Inferior parietal cortex (tissue), 1 donor: ENCODE data around the gene KRT35.
"Not testable (repeated sequence)": the region's sequence is repeated elsewhere in the genome, so short reads cannot be mapped to it uniquely, and the experiment has no call there.

Experiments used
- DNase-seq: peaks from one replicate; pipeline ENCODE4 v3.0.0-alpha.2; 2016; ENCODE audit errors: extremely low spot score

The KRT35 gene

DNA sequence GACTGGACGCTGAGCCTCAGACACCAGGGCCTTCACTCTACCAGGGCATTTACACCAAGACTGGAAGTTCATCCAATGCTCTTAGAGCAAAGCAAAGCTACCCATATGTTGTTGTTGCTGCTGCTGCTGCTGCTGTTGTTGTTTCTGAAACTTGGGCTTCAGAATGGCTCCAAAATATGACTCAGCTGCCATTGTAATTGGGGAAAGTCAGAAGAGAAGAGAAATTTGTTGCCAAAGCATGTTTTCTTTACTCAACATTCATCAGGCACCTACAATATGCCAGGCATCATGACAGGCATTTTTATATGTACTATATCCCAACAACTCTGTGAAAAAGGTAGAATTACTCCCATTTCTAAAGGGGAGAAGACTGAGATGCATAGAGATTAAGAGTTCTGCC lies 25.7 kb downstream of the KRT35 start:
- DNase-seq, result no peak

DNA sequence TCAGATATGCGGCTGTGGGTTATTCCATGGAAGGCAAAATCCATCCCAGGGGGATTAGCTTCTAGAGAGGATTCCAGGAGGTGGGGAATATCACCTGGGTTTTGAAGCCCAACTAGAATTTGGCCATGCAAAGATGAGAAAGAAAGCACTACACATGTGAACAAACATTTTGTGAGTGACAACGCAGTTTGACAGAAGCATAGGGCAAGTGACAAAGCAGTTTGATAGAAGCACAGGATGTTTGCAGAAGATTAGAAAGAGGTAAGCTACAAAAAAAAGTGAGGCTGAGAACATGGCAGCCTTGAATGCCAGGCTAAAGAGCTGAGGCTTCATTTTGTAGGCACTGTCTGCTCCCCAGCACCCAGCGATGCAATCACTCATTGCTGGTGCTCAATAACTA lies 27.9 kb downstream of the KRT35 start:
- no peak for DNase-seq

DNA sequence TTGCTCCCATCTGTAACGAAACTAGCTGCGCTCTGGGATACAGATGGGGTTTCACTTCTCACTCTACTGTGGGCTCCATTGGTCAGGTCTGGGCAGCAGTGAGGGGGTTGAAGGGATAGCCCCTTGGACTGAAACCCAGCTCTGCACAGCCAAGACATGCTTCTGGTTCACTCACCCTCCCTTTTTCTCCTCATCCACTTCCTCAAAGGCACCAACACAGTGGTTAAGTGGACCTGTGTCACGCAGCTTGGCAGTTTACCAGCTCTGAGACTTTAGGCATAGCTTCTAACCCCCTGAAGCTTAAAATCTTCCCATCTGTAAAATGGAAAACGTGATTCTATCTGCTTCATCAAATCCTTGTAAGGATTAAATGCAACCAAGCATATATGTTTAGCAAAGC lies 28.7 kb downstream of the KRT35 start:
- no peak for DNase-seq

DNA sequence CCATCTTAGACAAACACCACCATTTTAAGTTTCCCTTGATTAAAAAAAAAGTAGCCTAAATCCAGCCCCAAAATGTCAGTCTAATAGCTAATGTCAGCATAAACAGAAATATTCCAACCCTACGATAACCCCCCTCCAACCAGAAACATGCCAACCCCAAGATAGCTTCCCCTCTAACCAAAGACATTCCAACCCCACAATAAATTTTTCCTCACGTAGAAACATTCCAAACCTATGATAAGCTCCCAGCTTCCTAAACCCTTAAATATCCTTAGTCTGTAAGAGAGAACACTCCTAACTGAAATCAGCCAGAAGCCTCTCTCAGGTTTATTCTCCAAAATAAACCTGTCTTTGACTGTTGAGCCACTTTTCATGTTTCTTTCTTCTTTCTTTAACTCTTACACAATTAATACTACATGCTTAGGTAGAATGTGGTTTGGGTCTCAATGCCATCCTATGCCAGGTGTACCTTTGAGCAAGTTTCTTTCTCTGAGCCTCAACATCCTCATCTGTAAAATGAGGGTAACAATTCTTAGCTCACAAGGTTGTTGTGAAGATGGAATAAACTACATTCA lies 29.7 kb downstream of the KRT35 start:
- no peak for DNase-seq

DNA sequence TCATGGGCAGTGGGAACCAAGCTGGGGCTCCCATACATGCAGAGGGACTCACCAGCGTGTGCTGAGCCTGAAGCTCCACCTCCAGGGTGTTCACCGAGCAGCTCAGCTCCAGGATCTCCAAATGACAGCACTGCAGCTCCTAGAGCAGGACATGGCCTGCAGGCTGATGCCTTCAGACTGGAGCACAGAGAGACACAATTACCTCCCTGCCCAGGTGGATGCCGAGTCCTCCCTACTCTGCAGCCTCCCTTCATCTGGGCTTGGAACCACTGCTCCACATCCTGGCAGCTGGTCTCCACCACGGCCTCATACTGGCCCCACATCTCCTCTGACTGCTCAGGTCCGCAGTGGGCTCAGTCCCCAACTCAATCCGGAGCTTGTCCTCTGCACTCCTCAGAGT lies 31.9 kb downstream of the KRT35 start:
- DNase-seq, result no peak

DNA sequence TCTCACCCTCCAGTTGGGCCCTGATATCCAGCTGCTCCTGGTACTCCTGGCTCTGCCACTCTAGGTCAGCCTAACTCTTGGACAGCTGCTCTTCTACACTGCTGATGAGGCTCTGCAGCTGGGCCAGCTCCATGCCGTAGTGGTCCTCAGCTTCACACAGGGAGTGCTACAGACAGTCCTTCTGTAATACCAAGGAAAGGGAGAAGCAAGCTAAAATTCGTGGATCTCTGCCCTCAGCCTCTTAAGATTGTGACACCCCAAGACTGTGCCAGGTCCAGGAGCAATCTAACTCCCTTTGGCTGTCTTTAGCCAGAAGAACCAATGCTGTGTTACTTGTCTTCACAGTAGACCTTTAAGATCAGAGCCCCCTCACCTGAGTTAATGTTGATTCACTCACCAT lies 32.4 kb downstream of the KRT35 start:
- no peak for DNase-seq

DNA sequence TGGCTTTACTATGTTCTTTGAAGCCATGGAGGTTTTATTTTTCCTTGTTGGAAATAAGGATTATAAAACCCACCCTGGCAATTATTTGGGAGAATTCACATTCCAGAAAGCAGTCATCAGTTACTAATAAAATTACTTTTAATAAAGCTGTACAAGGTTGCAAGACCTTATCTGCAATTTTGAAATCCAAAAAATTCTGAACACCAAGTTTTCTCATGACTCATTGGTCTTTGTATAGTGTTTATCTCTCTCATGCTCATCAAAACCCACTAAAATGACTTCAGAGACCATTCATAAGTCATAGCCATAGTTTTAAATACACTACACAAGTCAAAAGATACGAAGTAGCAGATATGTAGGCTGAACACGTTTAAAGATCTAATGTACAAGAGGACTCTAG lies 34.1 kb downstream of the KRT35 start:
- DNase-seq, result no peak

DNA sequence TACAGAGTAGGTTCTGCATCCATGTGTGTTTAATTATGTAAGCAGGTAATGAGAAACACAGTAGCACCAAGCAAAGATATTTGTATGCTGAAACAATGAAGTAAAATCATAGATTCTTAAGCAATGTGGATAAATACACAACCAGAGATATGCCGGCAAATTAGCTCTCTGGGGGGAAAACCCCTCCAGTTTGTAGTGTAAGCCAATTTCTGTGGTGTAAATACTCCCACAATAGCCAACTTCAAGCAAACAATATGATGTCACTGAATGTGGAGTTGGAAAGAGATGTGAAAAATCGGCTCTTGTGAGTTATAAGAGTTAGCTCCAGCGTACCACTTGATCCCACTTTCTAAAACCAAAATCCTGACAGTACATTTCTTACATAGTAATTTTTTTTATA lies 36.3 kb downstream of the KRT35 start:
- DNase-seq, result no peak

DNA sequence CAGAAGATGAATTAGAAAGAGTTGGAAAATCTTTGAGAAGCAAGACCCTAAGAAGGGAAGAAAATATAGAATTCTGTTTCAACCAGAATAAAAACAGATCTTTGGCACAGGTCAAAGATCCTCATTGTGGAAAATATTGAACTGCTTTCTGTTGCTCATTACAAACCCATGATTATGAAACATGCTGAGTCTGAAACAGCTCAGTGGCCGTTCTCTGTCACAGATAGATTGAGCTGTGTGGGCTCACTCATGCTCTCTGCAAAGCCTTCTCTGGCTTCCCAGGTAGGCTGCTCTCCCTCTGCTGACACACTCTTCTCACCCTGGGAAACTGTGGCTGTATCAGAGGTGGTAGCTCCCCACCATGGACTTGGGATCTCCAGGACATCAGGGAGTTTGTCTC lies 36.8 kb downstream of the KRT35 start:
- DNase-seq, result no peak

DNA sequence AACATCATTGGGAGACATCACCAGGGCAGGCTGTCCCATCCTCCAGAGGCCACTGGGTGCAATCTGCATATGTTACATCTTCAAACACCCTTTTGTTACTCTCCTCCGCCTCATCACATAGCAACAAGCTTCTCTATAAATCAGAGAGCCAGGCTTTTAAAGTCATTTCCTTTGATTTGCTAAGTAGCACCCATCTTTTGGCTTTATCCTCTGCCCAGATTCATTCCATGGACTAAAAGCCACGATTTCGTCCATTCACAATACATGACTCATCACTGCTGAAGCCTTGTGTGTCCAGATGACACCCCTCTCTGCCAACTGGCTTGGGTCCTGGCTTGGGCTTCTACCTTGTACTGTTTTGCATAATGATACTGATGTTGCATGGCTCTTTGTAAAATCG lies 38.2 kb downstream of the KRT35 start:
- DNase-seq, result no peak

DNA sequence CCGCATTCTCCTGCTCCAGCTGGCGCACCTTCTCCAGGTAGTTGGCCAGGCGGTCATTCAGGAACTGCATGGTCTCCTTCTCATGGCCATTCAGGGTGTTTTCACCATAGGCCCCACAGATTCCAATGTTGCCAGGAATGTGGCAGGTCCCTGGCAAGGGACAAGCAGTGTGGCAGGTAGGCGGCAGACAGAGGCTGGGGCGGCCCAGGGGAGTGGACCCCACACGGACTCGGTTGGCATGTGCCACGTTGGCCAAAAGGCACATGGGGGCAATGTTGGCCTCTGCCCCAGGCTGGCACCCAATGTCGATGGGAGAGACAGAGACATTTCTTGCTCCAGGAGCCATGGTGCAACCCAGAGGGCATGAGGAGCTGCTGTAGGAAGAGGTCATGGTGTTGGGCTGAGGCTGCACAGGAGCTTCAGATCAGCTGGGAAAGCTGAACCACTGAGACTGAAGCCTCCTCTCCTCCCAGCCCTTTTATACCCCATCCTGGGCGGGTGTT lies 40.4 kb downstream of the KRT35 start, which contains the start of gene KRT38:
Gene KRT38, minus strand, starts transcription at position 453 of the 503 bp plus-strand sequence. Its CDS starts 62 bp downstream, at position 391.
- DNase-seq, result no peak

DNA sequence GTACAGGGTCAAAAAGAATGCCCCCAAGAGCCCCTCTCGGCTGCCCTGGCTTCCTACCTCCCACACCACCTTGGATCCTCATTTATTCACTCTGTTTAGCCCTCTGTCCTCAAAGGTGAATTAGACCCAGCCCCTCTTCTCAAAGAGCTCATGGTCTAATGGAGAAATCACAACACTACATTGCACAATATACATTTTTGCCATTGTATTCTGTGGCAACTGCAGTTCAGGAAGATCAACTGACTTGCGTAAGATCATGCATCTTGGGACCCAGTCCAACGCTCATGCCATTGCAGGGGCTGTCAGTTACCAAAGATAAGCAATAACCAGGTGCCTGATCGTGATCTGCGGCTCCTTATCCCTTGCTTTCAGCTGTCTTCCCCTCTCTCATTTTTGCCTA lies 41.6 kb downstream of the KRT35 start:
- DNase-seq, result no peak

DNA sequence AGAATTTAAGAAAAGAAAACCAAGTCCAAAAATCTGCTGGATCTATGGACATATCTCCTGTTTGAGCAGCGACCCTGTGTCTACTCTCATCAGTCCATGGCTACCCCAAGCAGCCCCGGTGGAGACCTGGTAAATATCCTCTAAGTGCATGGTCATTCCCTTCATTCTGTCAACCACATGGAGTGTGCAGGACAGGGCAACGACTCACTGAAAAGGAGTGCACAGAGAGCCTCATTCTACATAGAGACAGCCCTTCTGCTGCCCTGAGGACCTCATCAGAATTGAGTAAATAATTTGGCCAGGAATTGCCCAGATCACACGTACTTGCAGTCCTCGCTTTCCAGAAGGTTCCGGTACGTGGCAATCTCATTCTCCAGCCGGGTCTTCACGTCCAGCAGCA lies 43.2 kb downstream of the KRT35 start:
- DNase-seq, result no peak

DNA sequence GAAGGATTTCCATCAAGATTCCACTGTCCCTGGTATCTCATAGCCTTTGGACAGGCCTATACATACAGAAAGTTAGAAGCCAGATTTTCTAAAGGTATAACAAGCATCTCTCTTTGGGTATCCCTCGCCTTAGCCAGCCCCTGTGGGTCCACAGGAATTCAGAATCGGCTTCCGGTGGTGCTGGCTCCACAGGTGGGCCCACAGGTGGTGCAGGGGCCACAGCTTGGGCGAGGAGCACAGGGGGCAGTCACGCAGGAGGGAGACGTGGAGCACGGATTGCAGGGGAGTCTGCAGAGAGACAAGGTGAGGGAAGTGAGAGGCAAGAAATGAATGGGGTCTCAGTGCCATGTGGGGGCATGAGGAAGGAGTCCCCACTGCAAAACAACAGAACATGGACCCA lies 43.7 kb downstream of the KRT35 start:
- no peak for DNase-seq

DNA sequence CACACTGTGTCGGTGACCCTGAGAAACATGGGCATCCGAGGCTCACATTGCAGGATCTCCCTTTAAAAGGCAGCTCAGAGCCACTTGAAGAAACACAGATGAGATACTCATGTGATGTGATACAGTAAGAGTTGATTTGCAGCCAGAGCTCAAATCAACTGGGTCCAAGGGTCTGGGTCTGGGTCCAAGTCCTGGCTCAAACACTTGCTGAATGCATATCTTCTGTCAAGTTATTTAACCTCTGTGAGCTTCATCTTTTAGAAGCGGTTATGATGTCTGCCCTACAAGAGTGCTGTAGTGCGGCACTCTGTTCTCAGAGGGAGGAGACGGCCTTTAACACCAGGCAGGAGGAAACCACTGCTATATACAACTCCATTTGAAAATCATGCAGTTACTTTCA lies 46.5 kb downstream of the KRT35 start:
- no peak for DNase-seq

DNA sequence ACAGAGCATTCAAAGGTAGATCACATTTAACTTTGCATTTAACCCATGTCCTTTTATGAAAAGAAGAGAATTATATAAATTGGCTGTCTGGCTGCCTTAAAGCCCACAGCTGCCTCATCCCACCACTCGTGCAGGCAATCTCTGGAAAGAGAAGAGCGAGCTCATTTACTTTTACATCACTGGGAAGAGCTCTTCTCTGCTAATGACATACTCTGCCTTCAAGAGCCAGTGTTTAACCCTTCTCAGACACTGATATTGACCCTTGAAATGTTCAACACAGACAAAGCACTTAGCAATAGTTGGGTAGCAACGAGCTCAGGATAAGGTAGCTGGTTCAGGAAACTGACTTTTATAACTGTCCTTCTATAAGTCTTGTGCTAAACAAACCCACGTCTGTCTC lies 46.9 kb downstream of the KRT35 start:
- no peak for DNase-seq

DNA sequence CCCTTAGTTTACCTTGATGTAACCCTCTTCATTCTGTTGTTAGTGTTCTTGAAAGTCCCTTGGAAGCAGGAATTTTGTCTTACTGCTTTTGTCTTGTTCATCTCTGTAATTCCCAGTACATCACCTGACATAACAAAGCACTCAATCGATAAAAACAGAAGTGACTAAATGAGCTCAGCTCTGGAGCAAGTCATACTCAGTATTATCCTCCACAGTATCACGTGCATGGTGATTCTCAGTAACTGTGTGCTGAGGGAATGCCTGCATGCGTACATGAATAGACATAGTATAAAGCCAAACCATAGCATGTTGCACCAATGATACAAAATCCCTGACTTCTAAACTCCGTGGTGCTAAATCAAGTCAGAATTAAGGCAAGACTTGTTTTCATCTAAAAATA lies 47.4 kb downstream of the KRT35 start:
- DNase-seq, result no peak

DNA sequence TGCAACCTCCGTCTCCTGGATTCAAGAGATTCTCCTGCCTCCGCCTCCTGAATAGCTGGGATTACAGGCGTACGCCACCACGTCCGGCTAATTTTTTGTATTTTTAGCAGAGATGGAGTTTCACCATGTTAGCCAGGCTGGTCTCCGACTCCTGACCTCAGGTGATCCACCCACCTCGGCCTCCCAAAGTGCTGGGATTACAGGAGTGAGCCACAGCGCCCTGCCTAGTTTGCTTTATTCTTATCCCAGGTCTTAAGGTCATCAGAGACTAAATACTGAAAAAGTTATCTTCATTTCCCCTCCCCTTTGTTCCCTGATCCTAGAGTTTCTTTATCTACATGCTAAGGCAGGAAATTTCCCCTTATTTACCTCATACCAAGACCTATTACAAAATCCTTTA lies 50.6 kb downstream of the KRT35 start:
- DNase-seq, result not testable (repeated sequence)

DNA sequence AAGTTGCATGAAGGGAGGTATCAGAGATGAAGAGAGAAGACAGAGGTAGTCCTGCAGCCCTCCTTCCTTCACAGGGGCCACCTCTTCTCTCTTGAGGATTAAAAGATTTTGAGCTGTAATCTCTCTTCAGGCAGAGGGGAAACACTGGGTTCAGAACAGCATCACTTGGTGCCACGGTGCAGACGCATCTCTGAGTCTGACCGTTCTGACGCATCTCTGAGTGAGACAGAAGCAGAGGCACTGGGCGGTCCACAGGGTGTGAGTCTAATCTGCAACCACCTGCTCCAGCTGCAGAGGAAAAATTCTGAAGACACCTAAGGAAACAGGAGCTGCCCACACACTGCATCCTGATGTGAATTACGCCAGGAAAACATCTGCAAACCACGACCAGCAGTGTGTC lies 51.3 kb downstream of the KRT35 start:
- no peak for DNase-seq

DNA sequence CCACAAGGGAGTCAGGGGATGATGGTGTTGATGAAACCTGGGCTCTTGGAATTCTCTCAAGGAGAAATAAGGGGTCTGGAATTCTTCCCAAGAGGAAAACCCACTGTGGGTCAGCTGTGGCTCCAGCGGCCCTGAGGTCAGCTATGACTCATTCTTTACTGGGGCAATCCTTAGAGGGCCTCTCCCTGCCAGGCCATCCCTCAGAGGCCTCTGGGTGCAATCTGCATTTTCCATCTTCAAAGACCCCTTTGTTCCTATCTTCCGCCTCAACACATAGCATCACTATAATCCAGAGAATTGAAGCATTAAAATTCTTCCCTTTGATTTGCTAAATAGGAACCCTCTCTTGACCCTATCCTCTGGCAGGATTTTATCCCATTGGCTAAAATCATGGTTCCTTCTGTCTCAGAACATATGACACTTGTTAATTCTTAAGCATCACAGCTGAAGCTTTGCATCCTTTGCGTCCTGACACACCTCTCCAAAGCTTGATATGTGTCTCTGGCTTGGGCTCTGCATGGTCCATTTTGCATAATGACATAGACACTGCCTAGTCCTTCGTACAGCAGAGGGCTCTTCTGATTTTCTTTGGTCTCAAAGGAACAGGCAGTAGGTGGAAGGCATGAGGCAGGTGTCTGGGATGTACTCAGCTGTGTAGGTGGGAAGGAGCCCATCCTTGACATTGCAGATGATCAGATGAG lies 52.2 kb downstream of the KRT35 start:
- DNase-seq, result no peak
